ENCODE data around the gene SLC12A7.
"Not testable (repeated sequence)": the region's sequence is repeated elsewhere in the genome, so short reads cannot be mapped to it uniquely, and the experiment has no call there.

The SLC12A7 gene

DNA sequence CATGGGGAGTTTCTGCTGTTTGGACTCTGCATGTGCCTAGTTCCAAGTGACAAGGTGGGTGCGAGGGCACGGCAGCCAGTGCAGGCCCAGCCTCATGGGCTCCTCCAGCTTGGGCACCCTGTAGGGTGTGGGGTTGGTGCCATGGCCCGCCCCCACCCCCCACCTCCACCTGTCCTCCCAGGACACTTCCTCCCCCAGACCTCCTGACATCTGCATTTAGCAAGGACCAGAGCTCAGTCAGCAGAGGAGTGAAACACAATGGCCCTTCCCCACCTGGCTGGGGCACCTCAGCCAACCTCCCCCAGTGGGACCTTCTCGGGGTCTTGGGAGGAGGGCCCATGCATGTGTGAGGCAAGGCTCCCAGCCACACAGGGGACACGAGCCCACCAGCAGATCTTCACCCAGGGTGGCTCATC lies 105.2 kb downstream of the SLC12A7 start:
- no peak for DNase-seq (ENCODE audit: low spot score)

DNA sequence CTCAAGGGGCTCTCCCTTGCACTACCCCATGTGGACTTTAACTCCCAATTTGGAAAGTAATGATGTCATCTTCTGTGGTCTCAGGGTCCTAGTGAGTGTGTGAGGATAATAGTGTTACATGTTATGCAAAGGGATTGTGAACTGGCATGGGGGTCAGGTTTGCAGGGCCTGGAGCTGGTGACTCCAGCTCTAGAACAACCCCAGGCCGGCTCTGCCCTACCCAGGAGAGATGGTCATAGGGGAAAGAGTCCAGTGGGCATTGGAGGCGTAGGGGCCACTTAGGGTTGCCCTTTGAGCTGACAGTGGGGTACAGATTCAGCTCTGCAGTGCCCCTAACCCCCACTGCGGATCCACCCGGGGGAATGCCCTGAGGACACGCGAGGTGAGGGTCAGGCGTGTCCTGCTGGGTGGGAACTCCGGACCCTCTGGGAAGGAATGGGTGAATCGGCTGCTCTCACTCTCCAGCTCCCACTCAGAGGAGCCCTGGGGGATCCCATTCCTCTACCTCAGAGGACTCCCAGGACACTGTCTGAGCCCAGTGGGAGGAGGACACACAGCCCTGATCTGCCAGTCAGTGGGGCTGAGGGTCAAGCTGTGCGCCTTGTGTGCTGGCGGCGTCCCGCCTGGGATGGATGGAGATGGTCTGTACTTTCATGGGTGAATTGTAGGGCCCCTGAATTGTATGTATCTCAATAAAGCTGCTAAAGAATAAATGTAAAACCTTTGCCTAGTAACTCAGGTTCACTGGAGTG lies 105.8 kb downstream of the SLC12A7 start:
- DNase-seq (ENCODE audit: low spot score), result no peak

- DNase-seq (ENCODE audit: low spot score), result no peak
Measured at GRCh38 chr5:1005249-1005851, 106.5 kb downstream of the SLC12A7 start.

DNA sequence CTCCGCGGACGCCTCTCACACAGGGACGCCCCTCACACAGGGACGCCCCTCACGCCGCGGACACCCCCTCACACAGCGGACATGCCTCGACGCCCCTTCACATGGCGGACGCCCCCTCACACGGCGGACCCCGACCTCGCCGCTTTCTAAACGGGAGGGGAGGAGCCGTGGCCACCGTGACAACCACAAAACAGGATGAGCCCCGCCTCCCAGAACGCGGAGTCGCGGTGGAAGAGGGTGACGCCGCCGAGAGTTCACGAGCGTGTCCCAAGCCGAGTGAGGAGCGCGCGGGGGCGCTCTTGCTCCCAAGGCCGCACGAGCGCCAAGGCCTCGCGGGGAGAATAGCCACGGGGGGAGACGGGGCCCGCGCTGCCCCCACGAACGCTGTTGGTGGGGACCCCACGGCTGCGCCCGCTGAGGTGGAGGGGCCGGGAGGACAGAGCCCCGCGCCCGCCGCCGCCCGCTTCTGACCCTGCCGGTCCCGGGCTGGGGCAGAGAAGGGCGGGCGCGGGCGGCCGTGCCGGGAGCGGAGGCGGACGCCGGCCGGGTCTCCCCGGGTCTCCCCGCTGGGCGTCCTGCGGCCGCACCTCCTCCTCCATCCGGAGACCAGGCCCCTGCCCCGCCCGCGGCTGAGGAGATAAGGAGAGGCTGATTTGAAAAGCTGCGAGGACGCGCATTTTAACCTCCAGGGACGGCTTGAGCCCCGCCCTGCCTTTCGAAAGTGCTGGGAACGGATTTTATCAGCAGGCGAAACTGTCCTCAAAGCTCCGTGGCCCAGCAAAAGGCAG lies 107.2 kb downstream of the SLC12A7 start:
- DNase-seq (ENCODE audit: low spot score), result peak; percentile 59

DNA sequence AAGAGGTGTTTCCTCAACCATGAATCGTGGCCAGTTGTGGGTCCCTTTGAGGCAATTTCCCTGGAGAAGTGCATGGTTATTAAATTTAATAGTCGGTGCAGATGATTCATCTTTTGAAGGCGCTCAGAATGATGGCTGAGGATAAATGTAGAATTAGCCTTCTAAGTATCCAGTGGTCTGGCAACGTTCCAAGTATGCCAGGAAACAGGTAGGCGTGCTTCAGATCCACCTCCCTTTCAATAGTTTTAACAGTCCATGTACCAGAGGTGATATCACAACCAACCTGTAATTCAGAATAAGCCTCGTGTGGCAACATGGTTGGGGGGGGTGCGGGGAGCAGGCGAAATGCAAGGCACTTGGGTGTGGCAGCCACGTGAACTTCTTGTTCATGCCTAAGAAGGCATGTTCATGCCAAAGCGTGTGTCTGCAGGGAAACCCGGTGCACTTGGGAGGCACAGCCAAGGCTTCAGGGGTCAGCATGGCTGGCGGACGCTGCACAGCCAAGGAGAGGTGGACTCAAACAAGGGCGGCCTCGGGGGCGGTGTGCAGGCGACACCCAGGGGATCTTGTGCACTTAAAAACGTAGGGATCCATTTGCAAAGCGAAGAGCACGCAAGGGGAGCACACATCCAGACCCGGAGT lies 108.4 kb downstream of the SLC12A7 start:
- no peak for DNase-seq (ENCODE audit: low spot score)

DNA sequence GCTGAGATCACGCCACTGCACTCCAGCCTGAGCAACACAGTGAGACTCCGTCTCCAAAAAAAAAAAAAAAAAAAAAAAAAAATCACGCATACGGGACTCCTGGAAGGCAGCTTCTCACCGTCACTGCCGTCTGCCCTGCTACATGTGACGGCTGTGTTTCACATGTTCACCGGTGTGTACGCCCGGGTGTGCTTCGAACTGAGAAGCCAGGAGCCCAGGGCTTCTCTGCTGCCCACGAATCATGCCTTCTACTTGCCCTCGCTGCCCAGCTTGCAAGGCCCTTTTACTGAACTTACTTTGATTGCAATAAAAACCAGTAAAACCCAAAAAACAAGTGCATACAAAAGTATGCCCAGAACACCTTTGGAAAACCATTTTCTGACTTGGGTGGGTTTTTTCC lies 109.0 kb downstream of the SLC12A7 start:
- DNase-seq (ENCODE audit: low spot score), result no peak

- no peak for DNase-seq (ENCODE audit: low spot score)
Measured at GRCh38 chr5:1002271-1002546, 109.7 kb downstream of the SLC12A7 start.

GRCh38 chr5:1001406-1002270 lies 110.2 kb downstream of the SLC12A7 start:
- no peak for DNase-seq (ENCODE audit: low spot score)

GRCh38 chr5:1000831-1001230 lies 111.0 kb downstream of the SLC12A7 start:
- DNase-seq (ENCODE audit: low spot score), result not testable (repeated sequence)
